HK-2 (cell line): ENCODE measurements around the gene AR.

Source experiments
- DNase-seq: peaks from one replicate; pipeline ENCODE4 v3.0.0-alpha.2; 2018; ENCODE audit not compliant: unreplicated experiment

Gene AR

DNA sequence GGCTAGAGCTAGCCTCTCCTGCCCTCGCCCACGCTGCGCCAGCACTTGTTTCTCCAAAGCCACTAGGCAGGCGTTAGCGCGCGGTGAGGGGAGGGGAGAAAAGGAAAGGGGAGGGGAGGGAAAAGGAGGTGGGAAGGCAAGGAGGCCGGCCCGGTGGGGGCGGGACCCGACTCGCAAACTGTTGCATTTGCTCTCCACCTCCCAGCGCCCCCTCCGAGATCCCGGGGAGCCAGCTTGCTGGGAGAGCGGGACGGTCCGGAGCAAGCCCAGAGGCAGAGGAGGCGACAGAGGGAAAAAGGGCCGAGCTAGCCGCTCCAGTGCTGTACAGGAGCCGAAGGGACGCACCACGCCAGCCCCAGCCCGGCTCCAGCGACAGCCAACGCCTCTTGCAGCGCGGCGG, at the start of gene AR:
AR (plus strand) TSS at position 204 of the 400 bp plus-strand sequence. CDS start 1,126 bp downstream, outside the sequence.
- DNase-seq, result peak; percentile 17

DNA sequence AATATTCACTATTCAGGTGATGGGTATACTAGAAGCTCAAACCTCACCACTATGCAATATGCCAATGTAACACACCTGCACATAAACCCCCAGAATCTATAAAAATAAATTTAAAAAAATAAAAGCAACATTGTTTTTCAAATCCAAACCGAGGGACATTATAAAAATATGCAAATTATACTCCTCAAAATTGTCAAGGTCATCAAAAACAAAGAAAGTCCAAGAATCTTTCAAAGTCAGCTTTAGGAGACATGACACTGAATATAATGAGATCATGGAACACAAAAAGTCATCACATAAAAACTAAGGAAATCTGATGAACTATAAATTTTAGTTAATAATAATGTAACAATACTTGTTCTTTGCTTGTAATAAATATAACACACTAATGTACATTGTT, 43.2 kb upstream of the AR start:
- DNase-seq, result no peak

GRCh38 chrX:67503004-67503403, 40.8 kb upstream of the AR start:
- DNase-seq, result no peak

DNA sequence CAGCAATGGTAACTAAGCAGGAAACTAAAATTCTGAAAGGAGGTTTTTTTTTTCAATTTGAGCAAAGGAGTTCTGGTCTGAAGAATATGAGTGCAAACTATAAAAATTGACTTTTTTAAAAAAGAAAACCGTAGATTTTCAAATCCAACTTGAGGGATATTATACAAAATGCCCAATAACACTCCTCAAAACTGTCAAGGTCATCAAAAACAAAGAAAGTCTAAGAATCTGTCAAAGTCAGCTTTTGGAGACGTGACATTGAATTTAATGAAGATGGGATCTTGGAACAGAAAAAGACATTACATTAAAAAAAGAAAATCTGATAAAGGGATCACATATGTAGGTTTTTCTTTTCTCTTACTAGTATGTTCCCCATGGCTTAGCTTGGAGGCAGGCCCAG, 40.4 kb upstream of the AR start:
- no peak for DNase-seq

GRCh38 chrX:67520671-67521070, 23.1 kb upstream of the AR start:
- no peak for DNase-seq

DNA sequence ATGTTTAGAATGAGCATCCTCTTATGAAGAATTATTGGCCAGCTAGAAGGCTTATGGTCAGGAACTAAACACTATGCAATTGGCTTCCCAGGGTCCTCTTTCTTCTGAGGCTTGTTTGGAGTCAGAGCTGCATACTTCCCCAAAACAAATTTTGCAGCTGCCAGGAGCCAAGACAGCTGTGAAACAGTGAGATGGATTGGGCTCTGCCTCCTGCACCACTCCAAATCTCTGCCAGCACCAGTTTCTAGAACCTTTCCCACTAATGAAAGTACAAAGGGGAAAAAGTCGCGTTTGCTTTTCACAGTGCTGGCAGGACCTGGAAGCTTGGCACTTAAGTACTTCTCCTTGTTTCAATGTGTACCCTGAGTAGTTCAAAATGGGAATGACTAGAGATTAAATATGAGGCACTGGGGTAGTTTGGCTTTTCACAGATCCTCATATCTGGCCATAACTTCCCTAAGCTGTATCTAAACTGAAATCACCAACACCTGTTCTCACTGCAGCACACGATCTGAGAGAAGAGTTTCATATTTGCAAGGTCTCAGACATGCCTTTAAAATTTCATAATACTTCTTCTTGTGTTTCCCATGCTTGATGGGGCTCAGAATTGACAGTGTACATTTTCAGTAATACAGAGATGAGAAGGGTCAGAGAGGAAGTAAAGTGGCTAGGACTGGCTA, 20.7 kb upstream of the AR start:
- DNase-seq, result no peak

- no peak for DNase-seq
Observed at GRCh38 chrX:67523932-67524331, 19.9 kb upstream of the AR start.

GRCh38 chrX:67524428-67524827, 19.4 kb upstream of the AR start:
- no peak for DNase-seq

- no peak for DNase-seq
Observed at GRCh38 chrX:67524950-67525691, 18.7 kb upstream of the AR start.

- DNase-seq, result no peak
Observed at GRCh38 chrX:67536564-67536963, 7.3 kb upstream of the AR start.

GRCh38 chrX:67538383-67538782, 5.4 kb upstream of the AR start:
- no peak for DNase-seq

DNA sequence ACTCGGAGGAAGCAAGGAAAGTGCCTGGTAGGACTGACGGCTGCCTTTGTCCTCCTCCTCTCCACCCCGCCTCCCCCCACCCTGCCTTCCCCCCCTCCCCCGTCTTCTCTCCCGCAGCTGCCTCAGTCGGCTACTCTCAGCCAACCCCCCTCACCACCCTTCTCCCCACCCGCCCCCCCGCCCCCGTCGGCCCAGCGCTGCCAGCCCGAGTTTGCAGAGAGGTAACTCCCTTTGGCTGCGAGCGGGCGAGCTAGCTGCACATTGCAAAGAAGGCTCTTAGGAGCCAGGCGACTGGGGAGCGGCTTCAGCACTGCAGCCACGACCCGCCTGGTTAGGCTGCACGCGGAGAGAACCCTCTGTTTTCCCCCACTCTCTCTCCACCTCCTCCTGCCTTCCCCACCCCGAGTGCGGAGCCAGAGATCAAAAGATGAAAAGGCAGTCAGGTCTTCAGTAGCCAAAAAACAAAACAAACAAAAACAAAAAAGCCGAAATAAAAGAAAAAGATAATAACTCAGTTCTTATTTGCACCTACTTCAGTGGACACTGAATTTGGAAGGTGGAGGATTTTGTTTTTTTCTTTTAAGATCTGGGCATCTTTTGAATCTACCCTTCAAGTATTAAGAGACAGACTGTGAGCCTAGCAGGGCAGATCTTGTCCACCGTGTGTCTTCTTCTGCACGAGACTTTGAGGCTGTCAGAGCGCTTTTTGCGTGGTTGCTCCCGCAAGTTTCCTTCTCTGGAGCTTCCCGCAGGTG, 637 bp downstream of the AR start:
- DNase-seq, result no peak

DNA sequence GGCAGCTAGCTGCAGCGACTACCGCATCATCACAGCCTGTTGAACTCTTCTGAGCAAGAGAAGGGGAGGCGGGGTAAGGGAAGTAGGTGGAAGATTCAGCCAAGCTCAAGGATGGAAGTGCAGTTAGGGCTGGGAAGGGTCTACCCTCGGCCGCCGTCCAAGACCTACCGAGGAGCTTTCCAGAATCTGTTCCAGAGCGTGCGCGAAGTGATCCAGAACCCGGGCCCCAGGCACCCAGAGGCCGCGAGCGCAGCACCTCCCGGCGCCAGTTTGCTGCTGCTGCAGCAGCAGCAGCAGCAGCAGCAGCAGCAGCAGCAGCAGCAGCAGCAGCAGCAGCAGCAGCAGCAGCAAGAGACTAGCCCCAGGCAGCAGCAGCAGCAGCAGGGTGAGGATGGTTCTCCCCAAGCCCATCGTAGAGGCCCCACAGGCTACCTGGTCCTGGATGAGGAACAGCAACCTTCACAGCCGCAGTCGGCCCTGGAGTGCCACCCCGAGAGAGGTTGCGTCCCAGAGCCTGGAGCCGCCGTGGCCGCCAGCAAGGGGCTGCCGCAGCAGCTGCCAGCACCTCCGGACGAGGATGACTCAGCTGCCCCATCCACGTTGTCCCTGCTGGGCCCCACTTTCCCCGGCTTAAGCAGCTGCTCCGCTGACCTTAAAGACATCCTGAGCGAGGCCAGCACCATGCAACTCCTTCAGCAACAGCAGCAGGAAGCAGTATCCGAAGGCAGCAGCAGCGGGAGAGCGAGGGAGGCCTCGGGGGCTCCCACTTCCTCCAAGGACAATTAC, 1.4 kb downstream of the AR start:
- DNase-seq, result peak; percentile 20

- peak; percentile 5 for DNase-seq
Observed at GRCh38 chrX:67545893-67546495, 2.2 kb downstream of the AR start.

GRCh38 chrX:67546496-67547423, 2.9 kb downstream of the AR start:
- DNase-seq, result no peak

DNA sequence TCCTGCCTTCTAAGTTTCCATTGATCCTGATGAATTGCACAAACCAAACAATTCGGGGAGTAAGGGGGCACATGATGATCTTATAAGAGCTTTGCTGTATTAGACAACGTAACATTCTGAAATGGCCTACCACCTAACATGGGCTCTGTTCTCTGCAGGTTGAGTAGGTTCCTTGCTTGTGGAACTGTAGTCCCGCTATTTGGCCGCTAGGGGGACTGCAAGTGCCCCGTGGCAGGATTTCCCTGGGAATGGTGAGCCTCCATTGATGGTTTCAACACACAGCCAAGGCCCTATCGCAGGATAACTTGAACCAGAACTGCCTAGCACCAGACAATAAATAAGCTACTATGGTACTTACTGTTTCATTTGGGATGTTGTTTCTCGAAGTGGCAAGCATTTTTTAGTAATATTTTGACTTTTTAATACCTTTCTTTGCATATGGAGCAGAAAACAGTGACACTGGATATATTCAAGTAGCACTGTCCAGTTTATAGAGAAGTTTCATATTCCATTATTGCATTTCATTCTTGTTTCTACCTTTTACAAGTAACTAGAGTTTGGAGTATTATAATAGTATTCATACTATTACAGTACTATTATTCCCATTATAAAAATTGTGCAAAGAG, 11.9 kb downstream of the AR start:
- peak; percentile 38 for DNase-seq

GRCh38 chrX:67558267-67558666, 14.4 kb downstream of the AR start:
- DNase-seq, result no peak

GRCh38 chrX:67563469-67564448, 19.9 kb downstream of the AR start:
- no peak for DNase-seq

DNA sequence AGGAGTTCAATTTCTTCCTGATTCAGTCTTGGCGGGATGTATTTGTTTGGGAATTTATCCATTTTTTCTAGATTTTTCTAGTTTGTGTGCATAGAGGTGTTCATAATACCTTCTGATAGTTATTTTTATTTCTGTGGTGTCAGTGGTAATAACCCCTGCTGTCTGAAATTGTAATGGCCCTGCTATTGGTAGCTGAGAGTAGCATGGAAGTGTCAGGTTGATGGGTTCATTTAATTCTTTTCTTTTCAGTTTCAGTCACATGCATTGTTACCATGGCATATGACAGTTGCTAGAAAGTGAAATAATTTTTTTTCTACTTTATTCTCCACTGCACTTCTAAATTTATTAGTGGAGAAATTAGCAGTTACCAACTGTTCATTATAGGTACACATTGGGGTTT, 20.7 kb downstream of the AR start:
- no peak for DNase-seq
